ENCODE measurements around the gene MOK.

DNA sequence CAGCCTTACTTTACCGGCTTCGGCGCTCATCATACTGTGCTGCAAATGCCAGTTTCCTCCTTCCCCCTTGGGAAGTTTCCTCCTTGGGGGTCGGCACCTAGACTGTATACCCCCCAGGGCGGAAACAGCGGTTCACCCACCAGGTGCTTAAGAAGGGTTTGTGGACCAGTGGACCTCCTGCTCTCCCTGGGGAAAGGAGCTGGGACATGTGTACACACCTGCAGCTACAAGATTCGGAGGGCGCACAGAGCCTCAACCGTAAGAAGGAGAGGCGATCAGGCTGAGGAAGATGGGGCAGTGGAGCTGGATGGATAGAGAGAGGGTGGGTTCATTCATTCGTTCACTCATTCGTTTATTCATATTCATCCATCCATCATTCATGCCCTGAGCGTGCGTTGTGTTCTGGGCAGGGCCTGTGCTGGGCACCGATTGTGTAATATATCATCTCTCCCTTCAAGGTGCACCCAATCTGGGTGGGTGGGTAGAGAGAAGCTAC, 13.9 kb upstream of the MOK start:
- TF ChIP-seq, protein P1, sequence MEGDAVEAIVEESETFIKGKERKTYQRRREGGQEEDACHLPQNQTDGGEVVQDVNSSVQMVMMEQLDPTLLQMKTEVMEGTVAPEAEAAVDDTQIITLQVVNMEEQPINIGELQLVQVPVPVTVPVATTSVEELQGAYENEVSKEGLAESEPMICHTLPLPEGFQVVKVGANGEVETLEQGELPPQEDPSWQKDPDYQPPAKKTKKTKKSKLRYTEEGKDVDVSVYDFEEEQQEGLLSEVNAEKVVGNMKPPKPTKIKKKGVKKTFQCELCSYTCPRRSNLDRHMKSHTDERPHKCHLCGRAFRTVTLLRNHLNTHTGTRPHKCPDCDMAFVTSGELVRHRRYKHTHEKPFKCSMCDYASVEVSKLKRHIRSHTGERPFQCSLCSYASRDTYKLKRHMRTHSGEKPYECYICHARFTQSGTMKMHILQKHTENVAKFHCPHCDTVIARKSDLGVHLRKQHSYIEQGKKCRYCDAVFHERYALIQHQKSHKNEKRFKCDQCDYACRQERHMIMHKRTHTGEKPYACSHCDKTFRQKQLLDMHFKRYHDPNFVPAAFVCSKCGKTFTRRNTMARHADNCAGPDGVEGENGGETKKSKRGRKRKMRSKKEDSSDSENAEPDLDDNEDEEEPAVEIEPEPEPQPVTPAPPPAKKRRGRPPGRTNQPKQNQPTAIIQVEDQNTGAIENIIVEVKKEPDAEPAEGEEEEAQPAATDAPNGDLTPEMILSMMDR (IDR thresholded peaks at IDR 0.05): no peak
- TF ChIP-seq POLR2A (IDR thresholded peaks at IDR 0.05) (no peak), POLR2AphosphoS5 (IDR thresholded peaks at IDR 0.05) (no peak)

Data from breast epithelium (tissue), 3 donors.